H9 (cell line): ENCODE measurements around the gene HTRA1. TPM values are rescaled to one million over a fixed set of nuclear protein-coding genes. Genes with fewer than 3 reads are reported as not detected.

ENCODE experiments used
- DNase-seq: peaks from one replicate; pipeline ENCODE4 v3.0.0-alpha.2; 2017
- H2AFZ ChIP-seq: one replicate; pipeline ENCODE4 v1.6.1; 2013; ENCODE audit warnings: mild to moderate bottlenecking, low read length, control low read depth, moderate library complexity
- H2AK5ac ChIP-seq: 2 replicates; pipeline ENCODE4 v1.6.1; 2013; ENCODE audit warnings: low read length, control low read depth, mixed read lengths; ENCODE audit not compliant: insufficient read length
- H2BK120ac ChIP-seq: one replicate; pipeline ENCODE4 v1.6.1; 2013; ENCODE audit warnings: low read depth, mild to moderate bottlenecking, low read length, control low read depth, inconsistent platforms; ENCODE audit not compliant: poor library complexity, severe bottlenecking
- H2BK12ac ChIP-seq: 2 replicates; pipeline ENCODE4 v1.6.1; 2013; ENCODE audit warnings: low read length, control low read depth, mixed read lengths, low read depth; ENCODE audit not compliant: insufficient read length
- H2BK15ac ChIP-seq: 2 replicates; pipeline ENCODE4 v1.6.1; 2013; ENCODE audit warnings: low read depth, low read length, control low read depth
- H2BK20ac ChIP-seq: one replicate; pipeline ENCODE4 v1.6.1; 2013; ENCODE audit warnings: low read depth, mild to moderate bottlenecking, low read length, control low read depth, inconsistent platforms; ENCODE audit not compliant: poor library complexity, severe bottlenecking
- H2BK5ac ChIP-seq: 2 replicates; pipeline ENCODE4 v1.6.1; 2013; ENCODE audit warnings: low read length, control low read depth, mixed read lengths; ENCODE audit not compliant: insufficient read length
- H3K14ac ChIP-seq: 2 replicates; pipeline ENCODE4 v1.6.1; 2013; ENCODE audit warnings: low read length, control low read depth; ENCODE audit not compliant: insufficient read depth
- H3K18ac ChIP-seq: 2 replicates; pipeline ENCODE4 v1.6.1; 2013; ENCODE audit warnings: low read depth, mild to moderate bottlenecking, mixed read lengths, low read length, control low read depth; ENCODE audit not compliant: insufficient read length
- H3K23ac ChIP-seq: 2 replicates; pipeline ENCODE4 v1.6.1; 2013; ENCODE audit warnings: low read length, control low read depth, mixed read lengths, low read depth; ENCODE audit not compliant: insufficient read length
- H3K23me2 ChIP-seq: 2 replicates; pipeline ENCODE4 v1.6.1; 2013; ENCODE audit warnings: low read depth, mild to moderate bottlenecking, mixed read lengths, low read length, control low read depth; ENCODE audit not compliant: insufficient read length, poor library complexity, severe bottlenecking
- H3K27ac ChIP-seq: 2 replicates; pipeline ENCODE4 v1.5.1; 2013; ENCODE audit warnings: low read length, control low read depth, mixed read lengths, low read depth; ENCODE audit not compliant: insufficient read length
- H3K27me3 ChIP-seq: 2 replicates; pipeline ENCODE4 v1.6.1; 2013; ENCODE audit warnings: low read length, control low read depth, inconsistent platforms; ENCODE audit not compliant: insufficient read depth
- H3K4ac ChIP-seq: 2 replicates; pipeline ENCODE4 v1.6.1; 2013; ENCODE audit warnings: low read depth, mild to moderate bottlenecking, control low read depth, inconsistent platforms, low read length, moderate library complexity
- H3K4me1 ChIP-seq: 2 replicates; pipeline ENCODE4 v1.6.1; 2013; ENCODE audit warnings: low read length, control low read depth, inconsistent platforms; ENCODE audit not compliant: insufficient read depth
- H3K4me2 ChIP-seq: 2 replicates; pipeline ENCODE4 v1.6.1; 2013; ENCODE audit warnings: low read length, control low read depth, mixed read lengths; ENCODE audit not compliant: insufficient read length, insufficient read depth
- H3K56ac ChIP-seq: 2 replicates; pipeline ENCODE4 v1.6.1; 2013; ENCODE audit warnings: low read depth, mild to moderate bottlenecking, mixed read lengths, low read length, control low read depth; ENCODE audit not compliant: insufficient read length
- H3K79me1 ChIP-seq: 2 replicates; pipeline ENCODE4 v1.6.1; 2013; ENCODE audit warnings: low read depth, mild to moderate bottlenecking, moderate library complexity, low read length, control low read depth, inconsistent platforms; ENCODE audit not compliant: insufficient read depth, poor library complexity, severe bottlenecking
- H3K79me2 ChIP-seq: 2 replicates; pipeline ENCODE4 v1.6.1; 2013; ENCODE audit warnings: low read length, control low read depth, inconsistent platforms; ENCODE audit not compliant: insufficient read depth
- H3K9ac ChIP-seq: 2 replicates; pipeline ENCODE4 v1.6.1; 2013; ENCODE audit warnings: low read length, control low read depth, mixed read lengths; ENCODE audit not compliant: insufficient read length; ENCODE audit errors: extremely low read depth
- H3K9me3 ChIP-seq: one replicate; pipeline ENCODE4 v1.6.1; 2013; ENCODE audit warnings: low read depth, low read length, inconsistent platforms; ENCODE audit not compliant: control insufficient read depth
- H3T11ph ChIP-seq: one replicate; pipeline ENCODE4 v1.6.1; 2013; ENCODE audit warnings: mild to moderate bottlenecking, low read length, control low read depth, inconsistent platforms
- H4K20me1 ChIP-seq: one replicate; pipeline ENCODE4 v1.6.1; 2013; ENCODE audit not compliant: control insufficient read depth, insufficient read length, insufficient read depth
- H4K5ac ChIP-seq: 2 replicates; pipeline ENCODE4 v1.6.1; 2013; ENCODE audit warnings: low read depth, mild to moderate bottlenecking, mixed read lengths, low read length, control low read depth; ENCODE audit not compliant: insufficient read length
- H4K8ac ChIP-seq: replicated peaks from 2 replicates; pipeline ENCODE4 v1.6.1; 2013; ENCODE audit warnings: low read length, control low read depth, mixed read lengths, low read depth; ENCODE audit not compliant: insufficient read length
- H4K91ac ChIP-seq: 2 replicates; pipeline ENCODE4 v1.6.1; 2013; ENCODE audit warnings: low read depth, mild to moderate bottlenecking, moderate library complexity, mixed read lengths, low read length, control low read depth; ENCODE audit not compliant: insufficient read length
- H3K27ac Mint-ChIP-seq, 3 experiments: 2 replicates in 2 of 3; 3 replicates in 1 of 3; pipeline ENCODE4 v1.8.0; 2020 to 2021; ENCODE audit warnings: mixed read lengths in 3 of 3, mild to moderate bottlenecking in 1 of 3, moderate library complexity in 1 of 3
- H3K27me3 Mint-ChIP-seq: 2 replicates; pipeline ENCODE4 v1.8.0; 2021; ENCODE audit warnings: low read depth, mild to moderate bottlenecking, moderate library complexity, mixed read lengths
- H3K36me3 Mint-ChIP-seq, 3 experiments: 2 replicates in 2 of 3; 3 replicates in 1 of 3; pipeline ENCODE4 v1.8.0; 2020 to 2021; ENCODE audit warnings: low read depth in 3 of 3, mixed read lengths in 3 of 3; ENCODE audit not compliant: insufficient read depth in 1 of 3
- H3K4me1 Mint-ChIP-seq, 2 experiments: 2 replicates each; pipeline ENCODE4 v1.8.0; 2020; ENCODE audit warnings: mixed read lengths in 2 of 2
- H3K4me3 Mint-ChIP-seq, 2 experiments: 2 replicates in 1 of 2; 3 replicates in 1 of 2; pipeline ENCODE4 v1.8.0; 2020 to 2021; ENCODE audit warnings: mild to moderate bottlenecking in 2 of 2, mixed read lengths in 2 of 2, moderate library complexity in 1 of 2
- H3K9me3 Mint-ChIP-seq, 2 experiments: 2 replicates in 1 of 2; 3 replicates in 1 of 2; pipeline ENCODE4 v1.8.0; 2020; ENCODE audit warnings: mild to moderate bottlenecking in 2 of 2, mixed read lengths in 2 of 2, moderate library complexity in 1 of 2
- WGBS: extraction: QIAGEN DNeasy Blood & Tissue Kit; methylation state at CpG from one replicate; pipeline ENCODE4 v1.1.7; 2013; ENCODE audit warnings: missing lambda C conversion rate, low lambda C conversion rate, mixed read lengths; ENCODE audit not compliant: insufficient read length; ENCODE audit errors: extremely low coverage; 5-methylcytosine and 5-hydroxymethylcytosine counted together
- total RNA-seq: library from RNA; stranded (reverse); gene quantifications from 2 replicates; pipeline ENCODE4 v1.2.1, GENCODE V29; 2021
- TF ChIP-seq, protein P1 (sequence below): fragments of 200-600 bp; sonication (generic); conservative IDR thresholded peaks from 3 replicates; pipeline ENCODE4 v1.8.0; 2021; ENCODE audit warnings: antibody characterized with exemption, mild to moderate bottlenecking

Gene HTRA1
- total RNA-seq, 1 experiment from 2014 or later, result 11.1 TPM

DNA sequence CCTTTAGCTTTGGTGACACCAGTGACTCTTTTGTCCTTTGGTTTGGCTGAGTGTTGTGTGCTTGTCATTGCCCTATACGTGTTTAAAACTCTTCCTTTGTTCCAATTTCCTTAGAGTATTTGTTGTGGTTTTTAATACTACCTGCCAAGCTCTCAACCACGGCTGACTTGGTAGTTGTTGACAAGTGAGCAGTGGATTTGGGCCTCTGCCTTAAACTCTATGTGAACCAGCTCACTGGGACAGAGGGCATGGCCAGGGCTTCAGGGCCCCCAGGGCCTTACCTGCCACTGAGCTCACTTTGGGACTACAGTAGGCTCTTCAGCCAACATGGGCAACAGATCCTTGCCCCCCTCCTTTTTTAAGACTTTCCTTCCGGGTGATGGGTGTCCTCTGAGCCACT is 89.6 kb downstream of the HTRA1 start:
- H3K56ac ChIP-seq, result no peak overlapping the region
- no peaks in the 10 kb centered on the region for H3K79me1 ChIP-seq
- no peak overlapping the region for H4K91ac ChIP-seq
- no peak overlapping the region for H4K5ac ChIP-seq
- Mint-ChIP-seq H3K27ac (no peak overlapping the region), H3K36me3 (no peaks in the 10 kb centered on the region), H3K27me3 (no peaks in the 10 kb centered on the region), H3K4me1 (no peaks in the 10 kb centered on the region; a peak in 1 of 4 replicates), H3K9me3 (no peaks in the 10 kb centered on the region), H3K4me3 (no peak overlapping the region)
- no peak overlapping the region for H3K23ac ChIP-seq
- H3K14ac ChIP-seq, result no peak overlapping the region
- H2BK120ac ChIP-seq, result no peak overlapping the region
- no peak overlapping the region for H3K27ac ChIP-seq
- H4K20me1 ChIP-seq, result no peaks in the 10 kb centered on the region
- no peak overlapping the region for H2AK5ac ChIP-seq
- no peaks in the 10 kb centered on the region for H3K27me3 ChIP-seq
- no peak overlapping the region for H2BK20ac ChIP-seq
- no peak overlapping the region for H2BK12ac ChIP-seq
- no peak overlapping the region for H2BK5ac ChIP-seq
- H3K23me2 ChIP-seq, result no peaks in the 10 kb centered on the region
- H3K9ac ChIP-seq, result no peak overlapping the region
- no peak overlapping the region for H3T11ph ChIP-seq
- no CpG with 5 or more reads among the region's 3 CpGs for WGBS
- no peak for DNase-seq
- H3K4me1 ChIP-seq, result no peaks in the 10 kb centered on the region
- H3K4ac ChIP-seq, result no peak overlapping the region
- TF ChIP-seq, protein P1, sequence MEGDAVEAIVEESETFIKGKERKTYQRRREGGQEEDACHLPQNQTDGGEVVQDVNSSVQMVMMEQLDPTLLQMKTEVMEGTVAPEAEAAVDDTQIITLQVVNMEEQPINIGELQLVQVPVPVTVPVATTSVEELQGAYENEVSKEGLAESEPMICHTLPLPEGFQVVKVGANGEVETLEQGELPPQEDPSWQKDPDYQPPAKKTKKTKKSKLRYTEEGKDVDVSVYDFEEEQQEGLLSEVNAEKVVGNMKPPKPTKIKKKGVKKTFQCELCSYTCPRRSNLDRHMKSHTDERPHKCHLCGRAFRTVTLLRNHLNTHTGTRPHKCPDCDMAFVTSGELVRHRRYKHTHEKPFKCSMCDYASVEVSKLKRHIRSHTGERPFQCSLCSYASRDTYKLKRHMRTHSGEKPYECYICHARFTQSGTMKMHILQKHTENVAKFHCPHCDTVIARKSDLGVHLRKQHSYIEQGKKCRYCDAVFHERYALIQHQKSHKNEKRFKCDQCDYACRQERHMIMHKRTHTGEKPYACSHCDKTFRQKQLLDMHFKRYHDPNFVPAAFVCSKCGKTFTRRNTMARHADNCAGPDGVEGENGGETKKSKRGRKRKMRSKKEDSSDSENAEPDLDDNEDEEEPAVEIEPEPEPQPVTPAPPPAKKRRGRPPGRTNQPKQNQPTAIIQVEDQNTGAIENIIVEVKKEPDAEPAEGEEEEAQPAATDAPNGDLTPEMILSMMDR, result no peak
- H2BK15ac ChIP-seq, result no peak overlapping the region
- no peaks in the 10 kb centered on the region for H3K9me3 ChIP-seq
- no peak overlapping the region for H3K4me2 ChIP-seq
- no peak overlapping the region for H3K18ac ChIP-seq
- H4K8ac ChIP-seq, result no peak overlapping the region
- H3K79me2 ChIP-seq, result no peaks in the 10 kb centered on the region
- no peak overlapping the region for H2AFZ ChIP-seq
